ENCODE data around the gene IL20RB.
A peak's percentile ranks its signal among the peaks of the same experiment; 100 is the strongest.
"Not testable (repeated sequence)": the region's sequence is repeated elsewhere in the genome, so short reads cannot be mapped to it uniquely, and the experiment has no call there.

IL20RB gene

GRCh38 chr3:137011153-137011552 is 53.4 kb downstream of the IL20RB start:
- Histone ChIP-seq H3K4me3 (ENCODE audit: low read length) (no peak overlapping the region), H3K4me1 (ENCODE audit: control insufficient read depth, insufficient read depth, low read length) (peaks cover 18% of the 10 kb centered on the region), H3K9ac (ENCODE audit: low read length) (no peak overlapping the region), H3K36me3 (ENCODE audit: control insufficient read depth, insufficient read depth, low read length, severe bottlenecking) (no peaks in the 10 kb centered on the region), H3K9me3 (ENCODE audit: control insufficient read depth, low read length) (no peaks in the 10 kb centered on the region), H3K27me3 (replicated peaks; ENCODE audit: control insufficient read depth, insufficient read depth, low read length) (no peaks in the 10 kb centered on the region)
- DNase-seq (ENCODE audit: low read depth) = no peak

GRCh38 chr3:137012097-137012501 is 54.3 kb downstream of the IL20RB start:
- H3K4me1 ChIP-seq (ENCODE audit: control insufficient read depth, insufficient read depth, low read length) = peaks cover 22% of the 10 kb centered on the region
- H3K36me3 ChIP-seq (ENCODE audit: control insufficient read depth, insufficient read depth, low read length, severe bottlenecking) = no peaks in the 10 kb centered on the region
- H3K27me3 ChIP-seq (replicated peaks; ENCODE audit: control insufficient read depth, insufficient read depth, low read length) = no peaks in the 10 kb centered on the region
- H3K9ac ChIP-seq (ENCODE audit: low read length) = no peak overlapping the region
- H3K4me3 ChIP-seq (ENCODE audit: low read length) = no peak overlapping the region
- peak; percentile 39 for DNase-seq (ENCODE audit: low read depth)
- H3K9me3 ChIP-seq (ENCODE audit: control insufficient read depth, low read length) = no peaks in the 10 kb centered on the region

- Histone ChIP-seq H3K9me3 (ENCODE audit: control insufficient read depth, low read length) (no peaks in the 10 kb centered on the region), H3K27me3 (replicated peaks; ENCODE audit: control insufficient read depth, insufficient read depth, low read length) (no peaks in the 10 kb centered on the region), H3K4me1 (ENCODE audit: control insufficient read depth, insufficient read depth, low read length) (peaks cover 22% of the 10 kb centered on the region), H3K9ac (ENCODE audit: low read length) (peak overlapping the region; percentile 82), H3K4me3 (ENCODE audit: low read length) (peak overlapping the region; percentile 85), H3K36me3 (ENCODE audit: control insufficient read depth, insufficient read depth, low read length, severe bottlenecking) (no peaks in the 10 kb centered on the region)
- peak; percentile 95 for DNase-seq (ENCODE audit: low read depth)
These were observed 56.3 kb downstream of the IL20RB start for GRCh38 chr3:137013951-137014688.

- not testable (repeated sequence) for H3K27me3 ChIP-seq (replicated peaks; ENCODE audit: control insufficient read depth, insufficient read depth, low read length); H3K36me3 ChIP-seq (ENCODE audit: control insufficient read depth, insufficient read depth, low read length, severe bottlenecking); H3K9me3 ChIP-seq (ENCODE audit: control insufficient read depth, low read length); DNase-seq (ENCODE audit: low read depth); H3K4me3 ChIP-seq (ENCODE audit: low read length); H3K9ac ChIP-seq (ENCODE audit: low read length)
- peaks cover 17% of the 10 kb centered on the region for H3K4me1 ChIP-seq (ENCODE audit: control insufficient read depth, insufficient read depth, low read length)
These were observed 59.5 kb downstream of the IL20RB start for GRCh38 chr3:137017316-137017715.

GRCh38 chr3:137020315-137020714 is 62.5 kb downstream of the IL20RB start:
- H3K4me1 ChIP-seq (ENCODE audit: control insufficient read depth, insufficient read depth, low read length) = peaks cover 20% of the 10 kb centered on the region
- DNase-seq (ENCODE audit: low read depth) = no peak
- H3K27me3 ChIP-seq (replicated peaks; ENCODE audit: control insufficient read depth, insufficient read depth, low read length) = no peaks in the 10 kb centered on the region
- no peak overlapping the region for H3K9ac ChIP-seq (ENCODE audit: low read length)
- H3K36me3 ChIP-seq (ENCODE audit: control insufficient read depth, insufficient read depth, low read length, severe bottlenecking) = no peaks in the 10 kb centered on the region
- H3K9me3 ChIP-seq (ENCODE audit: control insufficient read depth, low read length) = no peaks in the 10 kb centered on the region
- H3K4me3 ChIP-seq (ENCODE audit: low read length) = no peak overlapping the region

GRCh38 chr3:137020888-137021287 is 63.1 kb downstream of the IL20RB start:
- no peaks in the 10 kb centered on the region for H3K36me3 ChIP-seq (ENCODE audit: control insufficient read depth, insufficient read depth, low read length, severe bottlenecking)
- H3K27me3 ChIP-seq (replicated peaks; ENCODE audit: control insufficient read depth, insufficient read depth, low read length) = no peaks in the 10 kb centered on the region
- no peak overlapping the region for H3K9ac ChIP-seq (ENCODE audit: low read length)
- peaks cover 20% of the 10 kb centered on the region for H3K4me1 ChIP-seq (ENCODE audit: control insufficient read depth, insufficient read depth, low read length)
- no peak overlapping the region for H3K4me3 ChIP-seq (ENCODE audit: low read length)
- no peaks in the 10 kb centered on the region for H3K9me3 ChIP-seq (ENCODE audit: control insufficient read depth, low read length)
- DNase-seq (ENCODE audit: low read depth) = no peak

- no peak overlapping the region for H3K4me3 ChIP-seq (ENCODE audit: low read length)
- no peak for DNase-seq (ENCODE audit: low read depth)
- H3K9me3 ChIP-seq (ENCODE audit: control insufficient read depth, low read length) = no peaks in the 10 kb centered on the region
- peaks cover 15% of the 10 kb centered on the region for H3K4me1 ChIP-seq (ENCODE audit: control insufficient read depth, insufficient read depth, low read length)
- no peaks in the 10 kb centered on the region for H3K36me3 ChIP-seq (ENCODE audit: control insufficient read depth, insufficient read depth, low read length, severe bottlenecking)
- H3K27me3 ChIP-seq (replicated peaks; ENCODE audit: control insufficient read depth, insufficient read depth, low read length) = no peaks in the 10 kb centered on the region
- no peak overlapping the region for H3K9ac ChIP-seq (ENCODE audit: low read length)
These were observed 66.6 kb downstream of the IL20RB start for GRCh38 chr3:137024348-137024747.

- Histone ChIP-seq H3K9me3 (ENCODE audit: control insufficient read depth, low read length) (no peaks in the 10 kb centered on the region), H3K4me3 (ENCODE audit: low read length) (no peak overlapping the region), H3K9ac (ENCODE audit: low read length) (no peak overlapping the region), H3K36me3 (ENCODE audit: control insufficient read depth, insufficient read depth, low read length, severe bottlenecking) (no peaks in the 10 kb centered on the region), H3K27me3 (replicated peaks; ENCODE audit: control insufficient read depth, insufficient read depth, low read length) (no peaks in the 10 kb centered on the region), H3K4me1 (ENCODE audit: control insufficient read depth, insufficient read depth, low read length) (peaks cover 15% of the 10 kb centered on the region)
- DNase-seq (ENCODE audit: low read depth) = no peak
These were observed 68.9 kb downstream of the IL20RB start for GRCh38 chr3:137026701-137027100.

- Histone ChIP-seq H3K9me3 (ENCODE audit: control insufficient read depth, low read length) (no peaks in the 10 kb centered on the region), H3K4me3 (ENCODE audit: low read length) (peak overlapping the region; percentile 77), H3K9ac (ENCODE audit: low read length) (peak overlapping the region; percentile 26), H3K27me3 (replicated peaks; ENCODE audit: control insufficient read depth, insufficient read depth, low read length) (no peaks in the 10 kb centered on the region), H3K4me1 (ENCODE audit: control insufficient read depth, insufficient read depth, low read length) (peaks cover 3% of the 10 kb centered on the region), H3K36me3 (ENCODE audit: control insufficient read depth, insufficient read depth, low read length, severe bottlenecking) (no peaks in the 10 kb centered on the region)
- DNase-seq (ENCODE audit: low read depth) = peak; percentile 95
These were observed 74.8 kb downstream of the IL20RB start for GRCh38 chr3:137032465-137033120.

- Histone ChIP-seq H3K9me3 (ENCODE audit: control insufficient read depth, low read length) (no peaks in the 10 kb centered on the region), H3K36me3 (ENCODE audit: control insufficient read depth, insufficient read depth, low read length, severe bottlenecking) (no peaks in the 10 kb centered on the region), H3K9ac (ENCODE audit: low read length) (no peak overlapping the region), H3K27me3 (replicated peaks; ENCODE audit: control insufficient read depth, insufficient read depth, low read length) (no peaks in the 10 kb centered on the region), H3K4me1 (ENCODE audit: control insufficient read depth, insufficient read depth, low read length) (peaks cover 3% of the 10 kb centered on the region), H3K4me3 (ENCODE audit: low read length) (no peak overlapping the region)
- DNase-seq (ENCODE audit: low read depth) = peak; percentile 19
These were observed 77.8 kb downstream of the IL20RB start for GRCh38 chr3:137035631-137036030.

- H3K9ac ChIP-seq (ENCODE audit: low read length) = no peak overlapping the region
- H3K27me3 ChIP-seq (replicated peaks; ENCODE audit: control insufficient read depth, insufficient read depth, low read length) = peaks cover 4% of the 10 kb centered on the region
- H3K36me3 ChIP-seq (ENCODE audit: control insufficient read depth, insufficient read depth, low read length, severe bottlenecking) = no peaks in the 10 kb centered on the region
- H3K4me3 ChIP-seq (ENCODE audit: low read length) = no peak overlapping the region
- no peaks in the 10 kb centered on the region for H3K9me3 ChIP-seq (ENCODE audit: control insufficient read depth, low read length)
- H3K4me1 ChIP-seq (ENCODE audit: control insufficient read depth, insufficient read depth, low read length) = no peaks in the 10 kb centered on the region
- peak; percentile 5 for DNase-seq (ENCODE audit: low read depth)
These were observed 81.8 kb downstream of the IL20RB start for GRCh38 chr3:137039570-137039969.
